Choroid plexus epithelial cell (primary cell): Measurements from ENCODE around the gene ACTG2.

Experiments used
- DNase-seq: peaks from one replicate; pipeline ENCODE4 v3.0.0-alpha.2; 2010; ENCODE audit warnings: low read depth
- H3K4me3 ChIP-seq: 2 replicates; pipeline ENCODE4 v1.5.1; 2011; ENCODE audit warnings: low read depth, mild to moderate bottlenecking, control low read depth, low read length, moderate library complexity
- CTCF ChIP-seq: conservative IDR thresholded peaks from 2 replicates; pipeline ENCODE4 v1.5.1; 2011; ENCODE audit warnings: low read depth, mild to moderate bottlenecking, control low read depth, inconsistent platforms, low read length, moderate library complexity

ACTG2 gene

GRCh38 chr2:73961274-73961673, 68.5 kb downstream of the ACTG2 start:
- no peak for TF ChIP-seq CTCF
- no peak overlapping the region for H3K4me3 ChIP-seq
- no peak for DNase-seq

- no peak for DNase-seq
- no peak overlapping the region for H3K4me3 ChIP-seq
- TF ChIP-seq CTCF: no peak
Observed at GRCh38 chr2:73961823-73962615, 69.2 kb downstream of the ACTG2 start.

- DNase-seq: no peak
- no peak overlapping the region for H3K4me3 ChIP-seq
- TF ChIP-seq CTCF: no peak
Observed at GRCh38 chr2:73962798-73963197, 70.0 kb downstream of the ACTG2 start.

GRCh38 chr2:73963385-73964120, 70.7 kb downstream of the ACTG2 start:
- H3K4me3 ChIP-seq: no peak overlapping the region
- DNase-seq: no peak
- no peak for TF ChIP-seq CTCF

GRCh38 chr2:73964223-73964622, 71.4 kb downstream of the ACTG2 start:
- no peak overlapping the region for H3K4me3 ChIP-seq
- no peak for TF ChIP-seq CTCF
- DNase-seq: no peak

- no peak for TF ChIP-seq CTCF
- H3K4me3 ChIP-seq: no peak overlapping the region
- no peak for DNase-seq
Observed at GRCh38 chr2:73965053-73965452, 72.2 kb downstream of the ACTG2 start.
